EH (cell line): ENCODE results near the gene PPP1R14C.
"Not testable (repeated sequence)": the region's sequence is repeated elsewhere in the genome, so short reads cannot be mapped to it uniquely, and the experiment has no call there.

Experiments
- DNase-seq: peaks from one replicate; pipeline ENCODE4 v3.0.0-alpha.2; 2015; ENCODE audit warnings: low read depth

The PPP1R14C gene, protein sequence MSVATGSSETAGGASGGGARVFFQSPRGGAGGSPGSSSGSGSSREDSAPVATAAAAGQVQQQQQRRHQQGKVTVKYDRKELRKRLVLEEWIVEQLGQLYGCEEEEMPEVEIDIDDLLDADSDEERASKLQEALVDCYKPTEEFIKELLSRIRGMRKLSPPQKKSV

DNA sequence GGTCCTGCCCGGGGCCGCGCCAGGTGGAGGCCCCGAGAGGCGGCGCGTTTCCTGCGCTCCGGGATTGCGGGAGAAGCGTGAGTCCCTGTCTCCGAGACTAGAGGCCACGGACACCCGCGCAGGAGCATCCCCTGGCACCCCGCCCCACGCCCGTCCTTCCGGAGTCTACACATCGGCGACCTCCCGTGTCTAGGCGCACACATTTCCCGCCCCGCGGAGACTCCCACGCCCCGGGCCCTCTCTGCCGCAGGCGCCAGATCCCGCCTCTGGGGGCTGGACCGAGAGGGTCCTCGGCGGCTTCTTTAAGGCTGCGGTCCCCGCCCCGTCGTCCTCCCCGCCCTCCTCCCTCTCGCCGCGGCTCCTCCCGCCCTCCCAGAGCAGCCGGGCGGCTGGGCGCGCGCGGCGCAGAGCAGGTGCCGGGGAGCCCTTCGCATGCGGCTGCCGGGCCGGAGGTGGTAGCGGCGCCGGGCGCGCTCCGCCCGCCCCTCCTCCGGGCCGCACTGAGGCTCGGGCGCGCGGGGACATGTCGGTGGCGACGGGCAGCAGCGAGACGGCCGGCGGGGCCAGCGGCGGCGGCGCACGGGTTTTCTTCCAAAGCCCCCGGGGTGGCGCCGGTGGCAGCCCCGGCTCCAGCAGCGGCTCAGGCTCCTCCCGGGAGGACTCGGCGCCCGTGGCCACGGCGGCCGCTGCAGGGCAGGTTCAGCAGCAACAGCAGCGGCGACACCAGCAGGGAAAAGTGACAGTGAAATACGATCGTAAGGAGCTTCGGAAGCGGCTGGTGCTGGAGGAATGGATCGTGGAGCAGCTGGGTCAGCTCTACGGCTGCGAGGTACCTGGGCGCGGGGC, at the start of gene PPP1R14C:
Gene PPP1R14C (plus strand): TSS at position 375 of the 846 bp plus-strand sequence. CDS start 149 bp downstream, at position 524.
- DNase-seq, result peak; percentile 30

DNA sequence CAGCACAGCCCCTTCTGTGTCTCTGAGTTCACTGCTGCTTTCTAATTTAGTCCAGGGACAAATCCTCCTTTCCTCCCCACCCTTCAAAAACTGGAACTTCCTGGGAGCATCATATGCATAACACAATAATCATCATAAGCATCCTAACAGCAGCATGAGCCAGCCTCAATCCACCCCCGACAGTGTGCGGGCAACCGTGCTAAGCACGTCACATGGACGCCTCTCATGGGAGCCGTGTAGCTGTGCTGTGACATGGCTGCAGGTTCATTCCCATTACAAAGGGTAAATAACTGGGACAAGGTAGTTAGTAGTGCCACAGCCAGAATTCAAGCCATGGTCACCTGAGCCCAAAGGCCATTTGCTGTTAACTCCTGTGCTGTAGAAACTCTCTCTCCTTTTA, 49.4 kb upstream of the PPP1R14C start:
- no peak for DNase-seq

DNA sequence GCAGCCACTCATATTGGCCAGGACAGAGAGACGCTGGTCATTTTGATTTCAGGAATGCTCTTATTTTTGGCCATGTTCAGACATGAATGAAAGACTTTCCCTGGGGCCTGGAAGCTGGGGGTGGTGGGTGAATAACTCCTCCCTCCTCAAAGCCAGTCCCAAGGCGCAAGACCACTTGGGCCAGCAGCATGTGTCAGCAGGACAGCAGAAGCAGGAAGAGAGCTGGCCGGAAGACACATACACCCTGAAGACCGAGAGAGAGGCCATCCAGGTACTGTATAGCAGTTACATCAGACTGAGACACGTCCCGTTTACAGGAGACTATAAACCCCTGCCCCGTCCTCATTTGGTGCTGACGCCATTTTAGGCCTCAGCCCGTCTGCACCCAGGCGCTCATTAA, 44.7 kb upstream of the PPP1R14C start:
- DNase-seq, result no peak

DNA sequence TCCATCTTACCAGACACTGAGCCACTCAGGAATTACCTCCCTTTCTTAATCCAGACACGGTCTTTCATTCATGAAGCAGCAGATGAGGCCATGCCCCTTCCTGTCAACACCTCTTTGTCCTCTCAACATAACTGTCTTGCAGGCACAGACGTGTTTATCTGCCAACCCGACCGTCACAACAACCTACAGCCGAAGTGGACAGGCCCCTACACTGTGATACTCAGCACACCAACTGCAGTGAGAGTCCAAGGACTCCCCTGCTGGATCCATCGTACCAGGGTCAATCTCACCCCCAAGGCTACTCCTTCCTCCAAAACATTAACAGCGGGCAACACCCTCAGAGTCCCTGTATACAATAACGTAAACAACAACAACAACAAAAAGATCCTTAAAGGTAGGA, 43.3 kb upstream of the PPP1R14C start:
- no peak for DNase-seq

DNA sequence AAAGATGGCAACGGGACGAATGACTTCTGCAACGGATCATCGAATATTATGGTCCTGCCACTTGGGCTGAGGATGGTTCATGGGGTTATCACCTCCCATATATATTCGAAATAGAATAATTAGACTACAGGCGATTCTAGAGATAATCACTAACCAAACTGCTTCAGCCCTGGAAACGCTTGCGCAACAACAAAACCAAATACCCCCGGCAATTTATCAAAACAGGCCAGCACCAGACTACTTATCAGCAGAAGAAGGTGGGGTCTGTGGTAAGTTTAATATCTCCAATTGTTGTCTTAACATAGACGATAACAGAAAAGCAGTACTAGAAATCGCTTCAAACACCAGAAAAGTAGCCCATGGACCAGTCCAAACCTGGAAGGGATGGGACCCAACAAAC, 42.9 kb upstream of the PPP1R14C start:
- no peak for DNase-seq

DNA sequence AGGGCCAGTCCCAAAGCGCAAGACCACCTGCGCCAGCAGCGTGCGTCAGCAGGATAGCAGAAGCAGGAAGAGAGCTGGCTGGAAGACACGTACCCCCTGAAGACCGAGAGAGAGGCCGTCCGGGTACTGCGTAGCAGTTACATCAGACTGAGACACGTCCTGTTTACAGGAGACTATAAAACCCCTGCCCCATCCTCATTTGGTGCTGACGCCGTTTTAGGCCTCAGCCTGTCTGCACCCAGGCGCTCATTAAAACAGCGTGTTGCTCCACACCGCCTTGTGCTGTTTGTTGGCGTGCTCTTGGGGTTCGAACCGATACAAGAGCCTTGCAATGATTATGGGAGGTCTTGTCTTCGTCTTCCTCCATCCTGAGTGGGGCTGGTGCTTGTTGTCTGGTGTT, 42.1 kb upstream of the PPP1R14C start:
- no peak for DNase-seq

DNA sequence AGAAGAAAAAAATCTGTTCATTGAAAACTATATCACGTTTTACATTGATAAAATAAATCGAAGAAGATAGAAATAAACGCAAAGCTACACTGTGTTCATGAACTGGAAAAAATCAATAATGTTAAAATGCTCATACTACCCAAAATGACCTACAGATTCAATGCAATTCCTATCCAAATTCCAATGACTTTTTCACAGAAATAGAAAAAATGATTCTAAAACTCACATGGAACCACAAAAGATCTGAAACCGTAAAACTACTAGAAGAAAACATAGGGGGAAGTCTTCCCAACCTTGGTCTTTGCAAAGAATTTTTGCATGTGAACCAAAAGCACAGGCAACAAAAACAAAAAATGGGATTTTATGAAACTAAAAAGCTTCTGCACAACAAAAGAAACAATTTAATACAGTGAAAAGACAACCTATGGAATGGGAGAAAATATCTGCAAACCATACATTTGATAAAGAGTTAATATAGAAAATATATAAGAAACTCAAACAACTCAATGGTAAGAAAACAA, 40.0 kb upstream of the PPP1R14C start:
- no peak for DNase-seq

DNA sequence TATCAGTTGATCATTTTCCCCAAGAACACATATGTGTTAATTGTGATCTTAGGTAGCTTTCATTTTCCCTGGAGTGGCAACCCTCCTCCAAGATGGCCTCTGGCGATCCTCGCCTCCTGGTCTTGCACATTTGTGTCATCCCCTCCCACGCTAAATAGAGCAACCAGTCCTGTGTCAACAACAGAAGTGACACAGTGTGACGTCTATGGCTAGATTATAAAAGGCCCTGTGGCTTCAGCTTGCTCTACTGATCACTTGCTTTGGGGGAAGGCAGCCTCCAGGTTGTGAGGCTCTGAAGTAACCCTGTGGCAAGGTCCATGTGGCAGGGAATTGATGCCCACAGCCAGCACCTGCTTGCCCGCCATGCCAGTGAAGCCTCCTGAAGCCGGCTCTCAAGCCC, 30.6 kb upstream of the PPP1R14C start:
- DNase-seq, result no peak

DNA sequence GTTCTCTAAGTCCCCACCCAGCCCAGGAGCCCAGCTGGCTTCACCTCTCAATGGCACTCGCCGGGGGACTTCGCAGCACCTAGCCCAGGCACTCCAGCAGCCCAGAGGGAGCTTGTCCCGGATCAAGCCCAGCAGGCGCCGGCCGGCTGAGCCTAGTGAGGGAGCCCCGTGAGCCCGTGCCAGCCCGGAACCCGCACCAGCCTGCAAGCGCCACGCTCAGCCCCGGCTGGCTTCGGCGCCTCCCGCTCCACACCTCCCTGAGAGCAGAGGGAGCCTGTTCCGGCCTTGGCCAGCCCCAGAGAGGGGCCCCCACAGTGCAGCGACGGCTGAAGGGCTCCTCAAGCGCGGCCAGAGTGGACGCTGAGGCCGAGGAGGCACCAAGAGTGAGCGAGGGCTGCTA, 27.1 kb upstream of the PPP1R14C start:
- no peak for DNase-seq

DNA sequence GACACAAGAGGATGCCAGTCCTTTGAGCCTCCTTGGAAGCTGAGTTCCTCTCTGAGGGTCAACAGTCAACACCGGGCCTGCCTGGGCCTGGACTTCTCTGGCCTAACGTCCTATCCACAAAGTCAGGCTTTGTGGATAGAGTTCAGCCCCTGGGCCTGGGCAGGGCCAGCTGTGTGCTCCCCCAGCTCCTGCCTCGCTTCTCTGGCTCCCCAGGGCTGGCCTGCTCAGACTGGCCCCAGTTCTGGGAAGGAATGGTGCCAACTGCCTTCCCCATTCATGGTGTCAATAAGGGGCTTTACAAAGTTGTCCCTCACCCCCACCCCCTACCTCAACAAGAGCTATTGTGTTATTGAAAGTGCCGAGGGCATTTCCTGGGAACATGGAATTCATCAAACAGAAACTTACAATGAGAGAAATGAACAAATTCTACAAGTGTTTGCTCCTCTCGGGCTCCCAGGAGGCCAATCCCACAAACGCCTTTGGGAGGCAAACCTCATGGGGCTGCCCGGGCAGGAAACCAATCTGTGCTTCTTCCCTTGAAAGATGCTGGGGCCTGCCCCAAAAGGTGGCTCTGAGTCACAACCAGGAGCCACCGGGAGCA, 26.5 kb upstream of the PPP1R14C start:
- no peak for DNase-seq

DNA sequence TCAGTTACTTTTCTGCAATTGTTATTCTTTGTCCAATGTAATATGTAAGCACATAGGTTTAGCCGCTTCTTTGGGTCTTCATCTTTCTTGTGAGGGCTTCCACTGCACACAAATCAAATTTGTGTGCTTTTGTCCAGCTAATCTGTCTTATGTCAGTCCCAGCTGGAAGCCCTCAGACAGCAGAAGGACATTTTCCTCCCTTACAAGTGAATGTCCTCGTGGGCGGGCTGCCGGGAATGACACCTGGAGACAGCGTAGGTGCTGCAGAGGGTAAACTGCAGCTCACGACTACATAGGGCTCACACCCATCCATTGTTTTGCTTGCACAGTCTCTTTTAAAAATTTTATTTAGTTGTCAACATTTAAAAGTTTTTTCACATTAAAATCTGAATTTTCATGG, 24.6 kb upstream of the PPP1R14C start:
- no peak for DNase-seq

DNA sequence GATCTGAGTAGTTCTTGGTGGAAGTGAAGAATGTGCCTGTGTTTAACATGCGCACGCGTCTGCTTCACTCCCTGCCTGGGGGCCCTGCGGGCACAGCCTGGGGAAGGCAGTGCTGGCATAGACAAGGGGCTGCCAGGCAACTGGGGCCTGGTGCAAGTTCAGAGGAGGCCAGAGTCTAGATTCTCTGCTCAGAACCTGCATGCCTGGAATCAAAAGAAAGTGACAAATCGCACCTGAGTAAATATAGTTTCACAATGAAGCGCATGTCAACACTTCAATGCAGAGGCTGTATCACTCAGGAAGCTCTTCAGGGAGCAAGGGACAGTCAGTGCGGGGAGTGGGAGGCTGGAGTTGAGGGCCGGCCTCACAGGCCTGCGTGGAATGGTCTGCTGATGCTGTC, 24.2 kb upstream of the PPP1R14C start:
- no peak for DNase-seq

DNA sequence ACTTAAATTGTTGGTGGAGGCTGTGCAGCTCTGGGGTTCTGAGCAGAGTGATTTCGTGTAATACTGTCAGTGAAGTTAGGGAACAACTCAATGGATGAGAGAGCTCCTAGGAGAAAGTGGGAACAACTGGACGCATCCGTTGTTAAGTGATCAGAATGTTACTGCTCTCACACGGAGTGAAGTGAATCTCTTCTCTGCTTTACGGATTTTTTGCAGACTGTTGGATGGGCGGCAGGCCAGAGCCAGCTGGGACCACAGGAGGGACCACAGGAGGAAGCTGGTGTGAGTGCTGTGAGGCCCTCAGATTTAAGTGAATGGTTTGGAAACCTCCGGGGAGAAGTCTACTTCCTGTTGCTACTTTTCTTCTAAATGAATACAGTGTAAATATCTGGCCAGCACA, 23.7 kb upstream of the PPP1R14C start:
- DNase-seq, result peak; percentile 2

DNA sequence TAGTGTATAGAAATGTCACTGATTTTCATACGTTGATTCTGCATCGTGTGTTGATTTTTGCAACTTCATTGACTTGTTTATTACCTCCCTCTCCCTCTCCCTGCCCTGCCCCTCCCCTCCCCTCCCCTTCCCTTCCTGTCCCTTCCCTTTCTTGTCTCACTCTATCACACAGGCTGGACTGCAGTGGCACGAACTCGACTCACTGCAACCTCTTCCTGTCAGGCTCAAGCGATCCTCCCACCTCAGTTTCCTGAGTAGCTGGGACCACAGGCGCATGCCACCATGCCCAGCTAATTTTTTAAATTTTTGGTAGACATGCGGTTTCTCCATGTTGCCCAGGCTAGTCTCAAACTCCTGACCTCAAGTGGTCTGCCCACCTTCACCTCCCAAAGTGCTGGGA, 19.2 kb upstream of the PPP1R14C start:
- DNase-seq, result no peak

DNA sequence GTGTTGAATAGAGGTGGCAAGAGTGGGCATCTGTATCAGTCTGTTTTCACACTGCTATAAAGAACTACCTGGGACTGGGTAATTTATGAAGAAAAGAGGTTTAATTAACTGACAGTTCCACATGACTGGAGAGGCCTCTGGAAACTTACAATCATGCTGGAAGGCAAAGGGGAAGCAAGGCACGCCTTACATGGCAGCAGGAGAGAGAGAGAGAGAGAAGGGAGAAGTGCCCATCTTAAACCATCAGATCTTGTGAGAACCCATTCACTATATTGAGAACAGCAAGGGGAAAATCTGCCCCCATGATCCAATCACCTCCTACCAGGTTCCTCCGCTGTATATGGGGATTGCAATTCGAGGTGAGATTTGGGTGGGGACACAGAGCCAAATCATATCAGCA, 18.6 kb upstream of the PPP1R14C start:
- DNase-seq, result no peak

DNA sequence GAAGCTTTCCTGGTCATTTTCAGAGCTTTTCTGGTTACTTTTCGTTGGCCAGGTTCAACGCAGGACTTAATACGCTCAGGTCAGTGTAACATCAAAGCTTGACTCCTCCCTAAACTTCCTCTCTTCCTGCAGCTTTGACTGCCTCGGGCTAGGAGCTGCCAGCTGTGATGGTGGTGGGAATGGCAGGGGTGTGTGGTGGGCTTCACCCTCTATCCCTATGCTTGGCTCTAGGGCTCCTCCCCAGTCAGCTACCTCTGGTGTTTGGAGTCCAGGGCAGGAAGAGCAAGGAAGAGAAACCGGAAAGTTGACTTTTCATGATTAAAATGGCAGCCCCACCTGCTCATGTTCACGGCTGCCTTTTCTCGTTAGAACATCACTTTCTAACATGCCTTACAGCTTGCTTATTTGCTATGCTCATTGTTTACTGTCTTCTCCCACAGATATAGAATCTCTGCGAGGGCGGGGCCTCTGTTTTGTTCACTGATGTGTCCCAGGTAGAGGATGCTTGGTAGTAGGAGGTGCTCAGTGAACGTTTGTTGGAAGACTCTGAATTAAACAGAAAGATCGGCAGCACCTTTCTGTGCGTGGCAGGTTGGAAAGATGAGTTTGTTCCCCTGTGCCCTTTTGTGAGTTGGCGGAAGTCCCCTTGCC, 16.1 kb upstream of the PPP1R14C start:
- no peak for DNase-seq

DNA sequence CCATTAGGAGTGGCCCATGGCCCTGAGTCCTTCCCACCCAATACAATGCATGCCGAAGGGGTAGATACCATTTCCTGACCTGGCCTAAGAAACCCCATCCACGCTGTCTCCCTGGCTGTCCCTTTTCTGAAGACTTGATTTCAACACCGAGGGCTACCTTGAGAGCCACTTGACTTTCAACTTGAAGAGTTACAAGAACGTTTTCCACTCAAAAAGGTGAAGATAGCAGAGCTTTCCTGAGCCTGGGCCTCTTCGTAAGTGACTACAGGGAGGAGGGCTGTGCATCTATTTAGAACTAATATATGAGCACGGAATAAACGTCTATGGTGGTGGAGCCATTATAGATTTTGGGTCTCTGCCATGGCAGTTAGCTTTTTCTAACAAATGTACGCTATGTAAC, 14.4 kb upstream of the PPP1R14C start:
- no peak for DNase-seq

DNA sequence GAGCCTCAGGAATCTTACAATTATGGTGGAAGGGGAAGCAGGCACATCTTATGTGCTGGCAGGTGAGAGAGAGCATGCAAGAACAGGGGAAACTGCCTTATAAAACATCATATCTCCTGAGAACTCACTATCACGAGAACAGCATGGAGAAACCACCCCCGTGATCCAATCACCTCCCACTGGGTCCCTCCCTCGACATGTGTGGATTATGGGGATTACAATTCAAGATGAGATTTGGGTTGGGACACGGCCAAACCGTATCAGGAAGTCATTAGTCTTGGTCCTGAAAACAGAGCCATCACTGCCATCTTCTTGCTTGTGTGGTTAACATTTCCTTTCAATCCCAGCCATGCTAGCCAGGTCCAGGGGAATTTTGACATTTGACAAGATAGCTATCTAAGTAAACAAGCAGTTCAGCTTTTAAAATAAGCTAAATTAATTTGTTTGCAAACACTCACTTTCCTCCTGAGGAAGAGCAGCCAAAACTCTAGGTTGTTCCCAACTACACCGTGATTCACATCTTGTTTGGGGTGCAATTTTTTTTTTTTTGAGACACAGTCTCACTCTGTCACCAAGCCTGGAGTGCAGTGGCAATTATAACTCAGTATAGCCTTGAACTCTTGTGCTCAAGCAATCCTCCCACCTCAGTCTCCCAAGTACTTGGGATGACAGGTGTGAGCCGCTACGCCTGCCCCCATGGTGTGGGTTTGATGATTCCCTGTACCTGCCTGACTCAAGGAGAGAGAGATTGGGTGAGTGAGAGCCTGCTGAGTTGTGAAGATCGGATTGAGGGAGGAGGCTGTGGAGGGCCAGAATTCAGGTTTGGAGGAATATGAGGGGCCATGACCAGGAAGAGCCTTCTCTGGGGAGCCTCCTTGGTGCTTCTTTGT, 13.0 kb upstream of the PPP1R14C start:
- DNase-seq, result no peak

DNA sequence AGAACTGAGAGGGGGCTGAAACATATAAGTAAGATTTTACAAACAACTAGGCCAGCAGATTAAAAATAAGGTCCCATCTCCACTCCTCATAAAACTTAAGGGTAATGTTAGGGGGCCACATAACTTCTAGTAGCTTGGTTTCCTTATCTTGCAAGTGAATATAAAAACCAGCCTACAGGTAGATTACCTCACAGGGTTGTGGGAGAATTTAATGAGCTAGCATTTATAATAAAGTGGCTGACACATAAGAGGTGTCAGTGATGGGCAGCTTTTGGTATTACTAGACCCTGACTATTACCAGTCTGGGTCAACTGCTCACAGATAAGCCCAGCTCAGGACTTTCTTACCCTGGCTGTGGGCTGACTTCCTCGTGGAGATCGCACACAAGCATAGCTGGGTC, 9.2 kb upstream of the PPP1R14C start:
- DNase-seq, result no peak

DNA sequence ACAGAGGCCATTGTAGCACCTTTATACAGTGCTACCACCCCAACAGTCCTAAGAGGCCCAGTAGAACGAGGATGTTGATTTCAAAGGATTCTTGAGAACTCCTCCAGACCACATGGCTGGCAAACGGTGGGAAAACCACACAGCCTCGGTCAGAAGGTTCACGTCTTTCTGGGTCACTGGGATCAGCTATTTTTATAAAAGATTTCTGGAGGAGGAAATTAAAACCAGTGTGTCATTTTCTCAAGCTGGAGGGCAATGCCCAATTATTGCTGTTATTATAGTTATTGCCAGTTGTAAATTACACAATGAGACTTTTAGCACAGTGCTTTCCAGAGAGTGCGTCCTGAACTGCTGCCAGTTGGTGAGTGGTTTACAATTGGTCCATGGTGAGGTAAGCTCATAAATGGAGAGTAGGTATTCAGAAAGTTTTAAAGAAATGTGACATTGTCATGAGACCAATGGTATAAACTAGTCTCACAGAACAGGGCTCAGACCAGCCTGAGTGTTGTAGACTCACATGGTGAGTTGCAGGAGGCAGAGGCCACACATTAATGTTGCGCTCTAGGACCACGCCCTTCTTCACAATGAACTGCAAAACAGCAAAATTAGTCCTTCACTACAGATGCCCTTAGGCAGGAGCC, 8.4 kb upstream of the PPP1R14C start:
- no peak for DNase-seq

DNA sequence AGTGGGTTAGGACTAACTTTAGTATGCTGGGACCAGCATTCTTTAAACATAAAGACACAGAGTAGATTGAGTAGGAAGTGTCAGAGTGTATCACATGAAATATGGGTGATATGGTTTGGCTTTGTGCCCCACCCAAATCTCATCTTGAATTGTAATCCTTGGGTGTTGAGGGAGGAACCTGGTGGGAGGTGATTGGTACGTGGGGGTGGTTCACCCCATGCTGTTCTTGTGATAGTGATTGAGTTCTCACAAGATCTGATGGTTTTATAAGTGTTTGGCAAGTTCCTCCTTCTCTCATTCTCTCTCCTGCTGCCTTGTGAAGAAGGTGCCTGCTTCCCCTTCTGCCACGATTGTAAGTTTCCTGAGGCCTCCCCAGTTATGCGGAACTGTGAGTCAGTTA, 5.1 kb upstream of the PPP1R14C start:
- DNase-seq, result not testable (repeated sequence)
